ENCODE measurements around the gene ST6GALNAC1. TPM values are rescaled to one million over a fixed set of nuclear protein-coding genes. Genes with fewer than 3 reads are reported as not detected.

The ST6GALNAC1 gene
- total RNA-seq, 4 donors from 2014 or later: 1.5 to 11.8 (median 3.2) TPM

- H3K4me1 ChIP-seq: no peaks in the 10 kb centered on the region
- TF ChIP-seq CTCF (IDR thresholded peaks at IDR 0.05) (no peak), POLR2A (IDR thresholded peaks at IDR 0.05) (no peak)
- H3K4me3 ChIP-seq: no peak overlapping the region
- H3K9me3 ChIP-seq: no peaks in the 10 kb centered on the region
- no peak for DNase-seq
- intact Hi-C loops (cut with DNase I; ENCODE audit: low total_unique reads): no loop called here
- no peaks in the 10 kb centered on the region for H3K36me3 ChIP-seq
- H3K27me3 ChIP-seq: no peaks in the 10 kb centered on the region
- no peak overlapping the region for H3K27ac ChIP-seq
Measured at GRCh38 chr17:76667786-76668453, 24.4 kb upstream of the ST6GALNAC1 start.

- H3K36me3 ChIP-seq: no peaks in the 10 kb centered on the region
- no peak overlapping the region for H3K27ac ChIP-seq
- H3K4me3 ChIP-seq: no peak overlapping the region
- intact Hi-C loops (cut with DNase I; ENCODE audit: low total_unique reads): no loop called here
- no peak for TF ChIP-seq CTCF (IDR thresholded peaks at IDR 0.05)
- TF ChIP-seq POLR2A (IDR thresholded peaks at IDR 0.05): no peak
- no peaks in the 10 kb centered on the region for H3K4me1 ChIP-seq
- no peak for DNase-seq
- H3K27me3 ChIP-seq: no peaks in the 10 kb centered on the region
- no peaks in the 10 kb centered on the region for H3K9me3 ChIP-seq
Measured at GRCh38 chr17:76667491-76667755, 23.9 kb upstream of the ST6GALNAC1 start.

- intact Hi-C loops (cut with DNase I; ENCODE audit: low total_unique reads): no loop called here
Measured at GRCh38 chr17:76660656-76661042, 17.1 kb upstream of the ST6GALNAC1 start.

GRCh38 chr17:76659928-76660655 lies 16.5 kb upstream of the ST6GALNAC1 start:
- peaks cover 0 to 11% of the 10 kb centered on the region in 2 donors for H3K4me1 ChIP-seq
- no peaks in the 10 kb centered on the region for H3K9me3 ChIP-seq
- no peak for DNase-seq
- no peaks in the 10 kb centered on the region for H3K36me3 ChIP-seq
- H3K4me3 ChIP-seq: no peak overlapping the region
- TF ChIP-seq POLR2A (IDR thresholded peaks at IDR 0.05) (no peak), CTCF (IDR thresholded peaks at IDR 0.05) (no peak)
- intact Hi-C loops (cut with DNase I; ENCODE audit: low total_unique reads): no loop called here
- no peaks in the 10 kb centered on the region for H3K27me3 ChIP-seq
- no peak overlapping the region for H3K27ac ChIP-seq

More at GRCh38 chr17:76660656-76661042, 17.1 kb upstream of the ST6GALNAC1 start:
- H3K27ac ChIP-seq: no peak overlapping the region
- TF ChIP-seq CTCF (IDR thresholded peaks at IDR 0.05) (no peak), POLR2A (IDR thresholded peaks at IDR 0.05) (no peak)
- peaks cover 0 to 11% of the 10 kb centered on the region in 2 donors for H3K4me1 ChIP-seq
- DNase-seq: no peak
- no peaks in the 10 kb centered on the region for H3K9me3 ChIP-seq
- no peaks in the 10 kb centered on the region for H3K36me3 ChIP-seq
- no peaks in the 10 kb centered on the region for H3K27me3 ChIP-seq
- no peak overlapping the region for H3K4me3 ChIP-seq

GRCh38 chr17:76658242-76658662 lies 14.7 kb upstream of the ST6GALNAC1 start:
- TF ChIP-seq POLR2A (IDR thresholded peaks at IDR 0.05): no peak
- no peak for TF ChIP-seq CTCF (IDR thresholded peaks at IDR 0.05)
- Histone ChIP-seq H3K27ac (no peak overlapping the region), H3K27me3 (no peaks in the 10 kb centered on the region), H3K4me3 (no peak overlapping the region), H3K36me3 (no peaks in the 10 kb centered on the region), H3K4me1 (peaks cover 0 to 11% of the 10 kb centered on the region in 2 donors), H3K9me3 (no peaks in the 10 kb centered on the region)
- intact Hi-C loops (cut with DNase I; ENCODE audit: low total_unique reads): no loop called here
- DNase-seq: no peak
